NCI-H2227 treated with DMSO at 0.1 percent for 48 hours (cell line): ENCODE data around the gene RPS15.

ENCODE experiments used
- DNase-seq: peaks from one replicate; lab custom pipeline; 2025; lab: John Stamatoyannopoulos, UW

RPS15 gene

DNA sequence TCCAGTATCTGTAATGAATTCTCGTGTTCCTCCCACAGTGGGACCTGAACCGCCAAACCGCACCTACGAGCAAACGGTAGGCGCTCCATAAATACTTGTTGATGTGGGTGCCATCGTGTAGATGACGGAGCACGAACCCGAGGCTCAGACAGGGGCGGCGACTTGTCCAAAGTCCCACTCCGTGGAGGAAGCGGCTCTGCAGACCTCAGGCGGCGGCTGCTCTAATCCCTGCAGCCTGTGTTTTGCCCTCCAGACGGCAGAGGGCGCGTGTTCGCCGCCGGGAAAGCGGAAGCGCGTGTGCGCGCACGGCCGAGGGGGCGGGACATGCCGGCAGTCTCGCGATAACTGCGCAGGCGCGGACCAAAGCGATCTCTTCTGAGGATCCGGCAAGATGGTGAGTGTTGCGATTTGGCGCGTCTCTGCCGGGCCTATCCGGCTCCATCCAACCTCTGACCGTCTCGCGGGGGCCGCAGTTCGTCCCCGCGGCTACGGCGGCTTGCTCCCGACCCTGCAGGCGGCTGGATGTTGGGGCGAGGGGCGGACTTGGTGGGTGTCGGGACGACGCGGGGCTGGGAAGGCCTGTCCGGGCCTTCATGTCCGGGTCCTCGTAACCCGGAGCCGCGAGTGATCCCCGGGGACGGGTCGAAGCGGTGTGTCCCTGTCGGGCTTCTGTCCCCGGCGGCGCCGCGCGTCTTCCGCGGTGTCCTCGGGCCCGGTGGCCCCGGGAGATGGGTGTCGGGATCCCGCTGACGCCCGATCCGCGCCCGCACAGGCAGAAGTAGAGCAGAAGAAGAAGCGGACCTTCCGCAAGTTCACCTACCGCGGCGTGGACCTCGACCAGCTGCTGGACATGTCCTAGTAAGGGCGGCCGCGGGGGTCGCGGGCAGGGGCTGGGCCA, at the start of gene RPS15:
Gene RPS15, plus strand, starts transcription at position 362 of the 898 bp plus-strand sequence. Its CDS starts 30 bp downstream, at position 392.
- peak; percentile 87 for DNase-seq

GRCh38 chr19:1388637-1389026, 49.6 kb upstream of the RPS15 start:
- no peak for DNase-seq

DNA sequence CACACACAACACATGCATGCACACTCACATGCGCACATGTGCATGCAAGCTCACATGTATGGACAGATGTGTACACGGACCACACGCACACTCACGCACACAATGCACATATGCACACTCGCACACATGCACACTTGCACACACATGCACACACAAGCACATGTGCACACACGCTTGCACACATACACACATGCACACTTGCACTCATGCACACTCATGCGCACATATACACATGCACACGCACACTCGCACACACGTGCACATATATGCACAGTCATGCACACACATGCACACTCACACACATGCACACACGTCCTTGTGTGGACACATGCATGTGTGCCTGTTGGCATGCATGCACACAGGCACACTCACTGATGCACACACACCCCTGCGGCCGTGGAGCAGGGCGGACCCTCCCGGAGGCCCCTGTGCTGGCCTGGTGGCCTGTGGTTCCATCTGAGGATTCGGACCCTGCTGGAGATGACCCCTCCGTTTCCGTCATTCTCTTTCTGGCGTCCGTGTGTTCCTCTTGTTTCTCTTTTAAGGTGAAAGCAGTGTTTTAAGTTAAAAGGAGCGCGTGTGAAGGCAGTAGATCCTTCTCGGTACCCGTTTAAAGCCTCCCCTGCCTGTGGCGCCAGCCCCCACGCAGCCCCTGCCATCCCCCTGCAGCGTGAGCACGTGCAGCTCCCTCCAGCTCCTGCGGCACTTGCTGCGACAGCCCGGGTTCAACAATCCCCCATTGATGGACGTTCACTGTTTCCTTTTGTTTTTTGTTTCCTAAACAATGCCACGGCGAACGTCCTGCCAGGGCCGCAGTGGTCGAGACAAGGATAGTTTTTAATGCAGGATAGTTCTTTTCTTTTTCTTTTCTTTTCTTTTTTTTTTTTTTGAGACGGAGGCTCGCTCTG, 48.9 kb upstream of the RPS15 start:
- DNase-seq = no peak

- no peak for DNase-seq
Observed at GRCh38 chr19:1390890-1391423, 47.2 kb upstream of the RPS15 start.

GRCh38 chr19:1392407-1392806, 45.8 kb upstream of the RPS15 start:
- DNase-seq = no peak

DNA sequence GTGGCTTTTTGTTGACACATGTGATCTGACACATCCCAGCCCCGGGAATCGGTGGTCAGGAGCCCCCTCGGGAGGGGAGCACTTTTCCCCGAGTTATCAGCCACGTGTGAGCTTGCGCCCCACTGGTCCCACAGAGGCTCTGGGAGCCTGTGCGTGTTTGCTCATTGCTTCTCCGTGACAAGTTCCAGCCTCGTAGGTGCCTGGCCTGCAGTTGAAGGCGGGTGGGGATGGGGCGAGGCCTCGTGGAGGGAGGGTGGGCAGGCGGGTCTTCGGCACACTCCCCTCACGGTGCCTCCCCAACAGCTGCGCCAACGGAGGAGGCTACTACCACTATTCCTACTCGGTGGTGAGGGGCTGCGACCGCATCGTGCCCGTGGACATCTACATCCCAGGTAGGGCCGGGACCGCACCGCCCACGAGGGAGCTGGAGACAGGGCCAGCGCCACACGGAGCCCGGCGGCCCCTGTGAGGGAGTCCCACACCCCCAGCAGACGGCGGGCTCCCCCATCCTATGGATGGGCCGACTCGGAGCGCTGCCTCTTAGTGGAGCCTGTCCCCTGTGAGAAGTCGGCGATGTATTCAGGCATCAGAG, 45.2 kb upstream of the RPS15 start:
- no peak for DNase-seq

DNA sequence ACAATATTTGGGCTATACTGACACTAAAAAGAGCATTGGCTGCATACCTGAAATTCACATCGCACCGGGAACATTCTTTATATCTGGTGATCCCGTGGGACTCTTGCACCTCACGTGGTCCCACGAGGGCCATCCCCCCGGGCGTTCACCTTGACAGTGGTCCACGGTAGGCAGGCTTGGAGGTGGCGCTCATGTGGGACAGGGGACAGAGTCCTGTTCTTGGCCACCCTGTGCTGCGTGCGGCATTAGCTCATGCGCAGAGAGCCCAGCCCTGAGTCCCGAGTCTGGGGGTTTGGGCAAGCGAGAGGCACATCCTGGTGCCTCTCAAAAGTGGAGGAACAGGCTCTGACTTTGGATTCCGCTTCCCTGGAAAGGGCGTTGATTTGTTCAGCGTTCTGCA, 44.4 kb upstream of the RPS15 start:
- DNase-seq = no peak

DNA sequence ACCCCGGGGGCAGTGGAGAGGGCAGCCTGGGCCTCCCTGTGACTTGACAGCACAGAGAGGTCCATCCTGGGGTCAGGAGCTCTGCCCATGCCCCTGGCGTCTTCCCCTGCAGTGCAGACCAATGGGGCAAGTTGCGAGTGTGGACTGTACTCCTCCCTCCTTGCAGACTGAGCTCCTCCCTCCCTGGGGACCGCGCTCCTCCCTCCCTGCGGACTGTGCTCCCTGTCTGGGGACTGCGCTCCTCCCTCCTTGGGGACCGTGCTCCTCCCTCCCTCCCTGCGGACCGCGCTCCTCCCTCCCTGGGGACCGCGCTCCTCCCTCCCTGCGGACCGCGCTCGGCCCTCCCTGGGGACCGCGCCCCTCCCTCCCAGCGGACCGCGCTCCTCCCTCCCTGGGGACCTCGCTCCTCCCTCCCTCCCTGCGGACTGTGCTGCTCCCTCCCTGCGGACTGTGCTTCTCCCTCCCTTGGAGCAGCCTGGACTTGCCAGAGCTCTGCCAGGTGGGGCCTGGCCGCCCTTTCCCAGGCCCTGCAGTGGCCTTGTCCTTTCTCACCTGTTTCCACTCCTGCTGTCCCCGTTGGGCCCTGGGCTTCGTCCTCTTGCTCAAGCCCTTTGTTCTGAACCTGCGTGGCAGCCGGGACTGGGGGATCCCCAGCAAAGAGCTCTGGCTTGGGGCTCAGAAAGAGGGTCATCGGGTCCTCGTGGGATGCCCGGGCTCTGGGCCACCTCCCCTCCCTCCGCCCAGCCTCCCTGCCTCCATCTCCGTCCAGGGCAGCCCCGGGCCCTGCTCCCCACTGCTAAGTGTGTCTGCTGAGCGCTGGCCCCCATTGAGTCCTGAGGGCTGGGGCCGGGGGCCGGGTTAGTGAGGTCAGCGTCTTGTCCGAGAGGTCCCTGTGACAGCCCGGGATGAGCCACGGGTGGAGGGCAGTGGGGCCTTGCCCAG, 43.7 kb upstream of the RPS15 start:
- DNase-seq = peak; percentile 36

- no peak for DNase-seq
Observed at GRCh38 chr19:1395194-1396018, 42.8 kb upstream of the RPS15 start.

DNA sequence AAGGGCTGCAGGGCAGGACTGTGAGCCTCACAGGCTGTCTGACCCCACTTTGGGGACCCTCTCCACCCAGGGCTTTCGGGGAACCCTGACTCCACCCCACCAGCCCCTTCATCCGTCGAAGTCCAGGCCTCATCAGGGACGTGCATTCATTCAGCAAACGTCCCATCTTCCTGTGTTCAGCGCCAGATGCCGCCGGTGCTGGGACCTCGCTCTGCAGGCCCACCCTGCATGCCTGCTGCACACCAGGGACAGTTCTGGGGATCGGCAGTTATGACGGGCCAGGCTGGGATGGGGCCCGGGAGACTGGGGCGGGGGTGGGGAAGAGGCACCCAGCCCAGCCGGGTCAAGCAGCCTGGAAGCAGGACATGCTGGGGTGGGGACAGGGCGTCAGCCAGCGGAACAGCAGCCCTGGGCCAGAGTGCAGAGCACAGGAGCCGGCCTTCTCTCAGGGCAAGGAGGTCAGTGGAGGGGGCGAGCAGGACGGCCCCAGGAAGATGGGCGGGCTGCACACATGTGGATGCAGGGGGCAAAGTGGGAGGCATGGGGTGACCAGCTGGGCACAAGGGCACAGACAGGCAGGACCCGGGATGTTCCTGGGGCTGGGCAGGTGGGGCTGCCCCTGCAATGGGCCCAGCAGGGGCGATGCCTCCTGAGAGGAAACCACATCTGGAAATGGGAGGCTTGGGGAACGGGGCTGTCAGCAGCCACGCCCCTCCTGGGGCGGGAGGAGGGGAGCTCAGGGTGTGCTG, 42.0 kb upstream of the RPS15 start:
- no peak for DNase-seq

DNA sequence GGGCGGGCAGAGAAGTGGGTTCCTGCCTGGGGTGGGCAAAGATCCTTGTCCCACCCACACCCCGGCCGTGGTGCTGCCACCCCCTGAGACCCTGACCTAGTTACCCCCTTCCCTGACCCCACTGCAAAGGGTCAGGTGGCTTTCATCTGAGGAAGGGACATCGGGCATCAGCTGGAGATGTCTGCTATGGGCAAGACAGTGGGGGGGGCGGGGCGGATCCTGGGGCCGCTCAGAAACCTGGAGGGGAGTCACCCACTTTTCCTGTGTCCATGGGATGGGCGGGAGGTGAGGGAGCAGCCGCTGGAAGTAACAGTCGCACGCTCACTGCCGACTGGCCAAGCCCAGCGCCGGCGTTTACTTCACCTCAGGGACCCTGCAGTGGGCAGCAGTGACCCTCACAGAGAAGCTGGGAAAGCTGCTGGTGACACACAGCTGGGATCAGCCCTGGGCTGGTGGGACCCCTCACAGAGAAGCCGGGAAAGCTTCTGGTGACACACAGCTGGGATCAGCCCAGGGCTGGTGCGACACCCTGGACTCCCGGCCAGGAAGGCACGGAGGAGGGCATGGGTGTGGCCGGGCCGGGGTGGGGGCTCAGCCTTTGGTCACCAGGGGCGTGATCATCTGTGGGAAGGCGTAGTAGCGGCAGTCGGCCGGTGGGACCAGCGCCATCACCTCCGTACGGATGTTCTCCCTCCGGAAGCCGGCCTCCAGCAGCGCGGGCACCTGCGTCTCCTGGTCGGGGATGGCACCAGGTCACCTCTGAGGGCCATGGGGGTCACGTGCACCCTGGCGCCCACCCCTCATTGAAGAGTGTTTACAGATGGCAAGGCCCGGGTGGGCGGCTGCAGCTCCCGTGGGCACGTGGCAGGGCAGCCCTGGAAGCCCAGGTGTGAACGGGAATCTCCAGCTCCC, 41.2 kb upstream of the RPS15 start:
- no peak for DNase-seq

- DNase-seq = no peak
Observed at GRCh38 chr19:1397838-1398237, 40.4 kb upstream of the RPS15 start.

GRCh38 chr19:1399079-1399478, 39.1 kb upstream of the RPS15 start:
- DNase-seq = no peak

DNA sequence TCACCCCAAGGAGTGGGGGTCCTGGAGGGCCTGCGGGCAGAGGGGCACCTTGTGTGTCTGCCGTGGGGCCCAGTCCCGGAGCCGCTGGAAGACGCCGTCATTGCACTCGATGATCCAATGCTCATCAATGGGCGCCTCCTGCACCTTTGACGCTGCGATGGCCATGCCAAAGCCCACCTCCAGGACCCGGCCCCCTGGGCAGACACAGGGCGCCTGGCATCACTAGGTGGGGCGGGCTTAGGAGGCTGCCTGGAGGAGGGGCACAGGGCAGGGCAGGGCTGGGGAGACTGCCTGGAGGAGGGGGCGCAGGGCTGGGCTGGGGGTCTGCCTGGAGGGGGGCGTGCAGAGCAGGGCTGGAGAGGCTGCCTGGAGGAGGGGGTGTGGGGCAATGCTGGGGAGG, 38.5 kb upstream of the RPS15 start:
- DNase-seq = no peak

DNA sequence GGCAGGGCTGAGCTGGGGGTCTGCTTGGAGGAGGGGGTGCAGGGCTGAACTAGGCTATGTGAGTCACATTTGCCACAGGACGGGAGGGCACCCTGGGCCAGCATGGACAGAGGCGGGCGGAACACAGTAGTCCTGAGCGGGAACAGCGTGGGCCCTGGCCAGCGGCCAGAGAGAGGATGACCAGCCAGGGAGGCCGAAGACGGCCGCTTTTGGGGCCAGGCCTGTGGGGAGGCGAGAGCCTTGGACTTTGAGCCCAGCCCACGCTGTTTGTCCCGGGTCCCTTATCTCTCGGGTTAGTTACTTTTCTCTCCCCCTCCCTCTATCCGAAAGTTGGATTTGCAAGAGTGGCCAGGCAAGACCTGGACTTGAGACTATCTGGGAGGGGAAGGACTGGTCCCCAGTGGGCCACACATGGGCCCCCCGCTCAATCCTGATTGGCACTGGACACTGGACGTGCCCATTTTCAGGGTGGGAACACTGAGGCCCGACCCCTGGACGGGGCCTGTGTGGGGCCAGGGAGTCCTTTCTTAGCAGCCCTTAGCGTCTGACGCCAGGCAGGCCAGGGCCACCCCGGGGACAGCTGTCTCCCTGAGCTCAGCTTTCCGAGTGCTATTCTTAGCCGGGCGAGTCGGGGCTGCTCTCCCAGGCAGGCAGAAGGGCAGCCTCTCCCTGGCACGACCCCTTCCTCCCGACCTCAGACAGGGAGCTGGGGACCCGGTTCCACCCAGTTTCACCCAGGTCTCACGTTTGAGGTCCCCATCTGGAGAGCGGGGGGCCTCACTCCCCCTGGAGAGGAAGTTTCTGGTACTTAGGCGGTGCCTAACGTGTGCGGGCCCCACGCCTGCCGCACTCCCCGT, 37.7 kb upstream of the RPS15 start:
- DNase-seq = no peak

GRCh38 chr19:1401138-1401888, 36.9 kb upstream of the RPS15 start, which contains the start of gene GAMT:
Gene GAMT (minus strand): TSS chr19:1401542. CDS start chr19:1401476, 66 bp downstream.
- no peak for DNase-seq

DNA sequence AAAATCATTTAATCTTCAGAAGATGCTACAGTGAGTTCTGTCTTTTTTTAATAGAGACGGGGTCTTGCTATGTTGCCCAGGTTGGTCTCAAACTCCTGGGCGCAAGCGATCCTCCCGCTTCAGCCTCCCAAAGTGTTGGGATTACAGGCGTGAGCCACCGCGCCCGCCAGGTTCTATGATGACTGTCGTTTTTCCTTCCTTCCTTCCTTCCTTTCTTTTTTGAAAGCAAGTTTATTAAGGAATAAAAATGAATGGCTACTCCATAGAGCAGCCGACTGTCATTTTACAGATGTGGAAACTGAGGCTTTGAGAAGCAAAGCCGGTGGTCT, 36.3 kb upstream of the RPS15 start:
- no peak for DNase-seq
